Omental fat pad (tissue), 4 donors: ENCODE results near the gene GNG8. TPM values are rescaled to one million over a fixed set of nuclear protein-coding genes. Genes with fewer than 3 reads are reported as not detected.

Experiments
- ATAC-seq: fragments of 150-250 bp; one replicate; pipeline ENCODE4 v1.9.1; 2016; ENCODE audit warnings: mild to moderate bottlenecking, moderate library complexity; ENCODE audit not compliant: low FRiP score
- DNase-seq: peaks from one replicate; pipeline ENCODE4 v3.0.0-alpha.2; 2019; ENCODE audit warnings: low spot score
- total RNA-seq, 4 donors: library from RNA; depleted of rRNA; stranded (reverse); fragments of >200 nt; gene quantifications; one replicate each; pipeline ENCODE4 v1.1.0, GENCODE V29; 2016
- TF ChIP-seq, protein P1 (sequence below), 3 donors: fragments of 450-650 bp; IDR thresholded peaks; one replicate each; pipeline ENCODE4 v1.5.1; 2016 to 2017; ENCODE audit warnings: antibody characterized with exemption in 3 of 3, mild to moderate bottlenecking in 3 of 3, moderate library complexity in 2 of 3

GNG8 gene
- total RNA-seq, 4 donors from 2014 or later: not detected

- TF ChIP-seq, protein P1, sequence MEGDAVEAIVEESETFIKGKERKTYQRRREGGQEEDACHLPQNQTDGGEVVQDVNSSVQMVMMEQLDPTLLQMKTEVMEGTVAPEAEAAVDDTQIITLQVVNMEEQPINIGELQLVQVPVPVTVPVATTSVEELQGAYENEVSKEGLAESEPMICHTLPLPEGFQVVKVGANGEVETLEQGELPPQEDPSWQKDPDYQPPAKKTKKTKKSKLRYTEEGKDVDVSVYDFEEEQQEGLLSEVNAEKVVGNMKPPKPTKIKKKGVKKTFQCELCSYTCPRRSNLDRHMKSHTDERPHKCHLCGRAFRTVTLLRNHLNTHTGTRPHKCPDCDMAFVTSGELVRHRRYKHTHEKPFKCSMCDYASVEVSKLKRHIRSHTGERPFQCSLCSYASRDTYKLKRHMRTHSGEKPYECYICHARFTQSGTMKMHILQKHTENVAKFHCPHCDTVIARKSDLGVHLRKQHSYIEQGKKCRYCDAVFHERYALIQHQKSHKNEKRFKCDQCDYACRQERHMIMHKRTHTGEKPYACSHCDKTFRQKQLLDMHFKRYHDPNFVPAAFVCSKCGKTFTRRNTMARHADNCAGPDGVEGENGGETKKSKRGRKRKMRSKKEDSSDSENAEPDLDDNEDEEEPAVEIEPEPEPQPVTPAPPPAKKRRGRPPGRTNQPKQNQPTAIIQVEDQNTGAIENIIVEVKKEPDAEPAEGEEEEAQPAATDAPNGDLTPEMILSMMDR (IDR thresholded peaks at IDR 0.05): no peak
- ATAC-seq (no peak), DNase-seq (no peak)
Measured at GRCh38 chr19:46602392-46603194, 33.4 kb downstream of the GNG8 start.

GRCh38 chr19:46601318-46602224 lies 34.4 kb downstream of the GNG8 start, which contains the start of gene CALM3:
Gene CALM3 (plus strand): TSS chr19:46601330. CDS start chr19:46601435, 105 bp downstream.
- DNase-seq: no peak
- TF ChIP-seq, protein P1 (IDR thresholded peaks at IDR 0.05): no peak
- ATAC-seq: no peak

DNA sequence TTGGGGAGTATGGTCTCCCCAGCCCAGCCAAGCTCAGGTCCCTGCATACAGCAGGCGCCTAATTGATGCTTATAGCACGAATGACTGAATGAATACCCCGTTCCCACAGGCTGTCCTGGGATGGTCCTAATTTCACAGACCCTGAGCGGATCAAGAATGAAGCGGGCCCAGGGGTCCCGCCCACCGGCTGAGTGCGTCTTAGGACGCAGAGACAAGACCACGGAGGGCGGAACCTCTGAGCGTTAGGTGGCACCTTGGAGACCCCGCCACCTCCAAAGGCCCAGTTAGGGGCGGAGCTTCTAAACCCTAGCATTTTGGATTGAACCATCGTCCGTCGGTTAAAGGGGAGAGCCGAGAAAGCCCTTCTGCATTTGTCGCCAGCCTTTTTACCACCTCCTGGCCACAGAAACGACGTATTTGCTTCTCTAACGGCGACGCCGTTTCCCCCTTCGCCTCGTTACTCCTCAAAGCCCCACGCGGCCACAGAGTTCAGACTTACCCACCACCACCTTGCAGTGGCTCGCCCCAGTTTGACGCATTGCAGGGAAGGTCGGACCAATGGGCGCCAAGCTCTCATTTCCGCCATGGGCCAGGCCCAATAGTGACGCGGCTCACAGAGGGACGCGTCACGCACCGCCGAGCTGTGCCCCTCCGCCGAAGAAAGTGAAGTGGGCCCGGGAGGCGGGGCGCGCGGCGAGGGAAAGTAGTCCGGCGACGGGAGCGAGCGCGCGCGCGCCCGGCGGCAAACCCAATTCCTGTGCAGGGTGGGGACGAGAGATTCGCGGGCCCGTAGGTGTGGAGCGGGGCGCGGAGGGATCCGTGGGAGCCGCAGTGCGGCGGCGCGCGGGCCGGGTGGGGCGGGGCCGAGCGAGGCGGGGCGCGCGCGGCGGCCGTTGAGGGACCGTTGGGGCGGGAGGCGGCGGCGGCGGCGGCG lies 35.4 kb downstream of the GNG8 start:
- ATAC-seq (peak; percentile 97), DNase-seq (peak; percentile 98)
- TF ChIP-seq, protein P1 (IDR thresholded peaks at IDR 0.05): no peak

GRCh38 chr19:46599716-46600373 lies 36.2 kb downstream of the GNG8 start:
- DNase-seq (no peak), ATAC-seq (no peak)
- TF ChIP-seq, protein P1 (IDR thresholded peaks at IDR 0.05): no peak

- ATAC-seq (no peak), DNase-seq (no peak)
- TF ChIP-seq, protein P1 (IDR thresholded peaks at IDR 0.05): no peak
Measured at GRCh38 chr19:46598372-46598917, 37.6 kb downstream of the GNG8 start.

GRCh38 chr19:46596008-46596407 lies 40.0 kb downstream of the GNG8 start:
- TF ChIP-seq, protein P1 (IDR thresholded peaks at IDR 0.05): no peak
- no peak for DNase-seq
- no peak for ATAC-seq
